Panc1 (cell line): ENCODE results near the gene RSPRY1. TPM values are rescaled to one million over a fixed set of nuclear protein-coding genes. Genes with fewer than 3 reads are reported as not detected.

Experiments
- ATAC-seq: fragments of 200-7000 bp; cut with Tn5 transposase; 2 replicates; pipeline ENCODE4 v1.9.1; 2020; ENCODE audit warnings: mild to moderate bottlenecking, moderate library complexity
- BruUV-seq: library from RNA; stranded (reverse); fragments of 400-500 nt; replicated peaks from 2 replicates; lab custom pipeline; 2021; lab: Mats Ljungman, UMichigan
- CTCF ChIA-PET: fragments of 300-600 bp; sonication (Branson Sonifier 250); formaldehyde crosslinking; loops from one replicate; lab custom pipeline; 2022; ENCODE audit warnings: antibody characterized with exemption; lab: Charles Lee
- POLR2A ChIA-PET: fragments of 300-600 bp; sonication (Branson Sonifier 250); formaldehyde crosslinking; loops from one replicate; lab custom pipeline; 2022; ENCODE audit warnings: antibody characterized with exemption; lab: Charles Lee
- DNase-seq: peaks from one replicate; pipeline ENCODE4 v3.0.0-alpha.2; 2010; ENCODE audit warnings: low read depth, low spot score
- H3K27ac ChIP-seq: 2 replicates; pipeline ENCODE4 v1.5.1; 2011; ENCODE audit warnings: mild to moderate bottlenecking, low read length, inconsistent platforms
- H3K27me3 ChIP-seq: fragments of 200-500 bp; sonication (Bioruptor generic); 2 replicates; pipeline ENCODE4 v1.6.0; 2014; ENCODE audit warnings: low read length, inconsistent platforms; ENCODE audit not compliant: control insufficient read depth, insufficient read depth
- H3K36me3 ChIP-seq: fragments of 200-500 bp; sonication (Bioruptor generic); 2 replicates; pipeline ENCODE4 v1.5.1; 2014; ENCODE audit warnings: inconsistent platforms, mild to moderate bottlenecking, low read length, moderate library complexity; ENCODE audit not compliant: control insufficient read depth, insufficient read depth
- H3K4me1 ChIP-seq: 2 replicates; pipeline ENCODE4 v1.5.1; 2011; ENCODE audit warnings: inconsistent platforms, mild to moderate bottlenecking, low read length, moderate library complexity; ENCODE audit not compliant: control insufficient read depth, insufficient read depth
- H3K4me3 ChIP-seq, 2 experiments: 2 replicates each; pipeline ENCODE4 v1.5.1; 2011 to 2012; ENCODE audit warnings: low read depth in 2 of 2, low read length in 2 of 2, mild to moderate bottlenecking in 2 of 2, inconsistent platforms in 1 of 2, moderate library complexity in 1 of 2
- H3K9me3 ChIP-seq: fragments of 200-500 bp; sonication (Bioruptor generic); 2 replicates; pipeline ENCODE4 v1.5.1; 2014; ENCODE audit warnings: low read depth, mild to moderate bottlenecking, inconsistent platforms, low read length, moderate library complexity; ENCODE audit not compliant: control insufficient read depth, insufficient read depth
- POLR2AphosphoS5 ChIP-seq: IDR thresholded peaks from 2 replicates; pipeline ENCODE4 v1.6.1; 2012; ENCODE audit warnings: mild to moderate bottlenecking, low read depth, low read length, moderate library complexity
- SIN3A ChIP-seq: IDR thresholded peaks from 2 replicates; pipeline ENCODE4 v1.6.1; 2012; ENCODE audit warnings: low read depth, mild to moderate bottlenecking, low read length, moderate library complexity, borderline replicate concordance; ENCODE audit not compliant: insufficient read depth
- TCF7L2 ChIP-seq: IDR thresholded peaks from 2 replicates; pipeline ENCODE4 v1.6.1; 2011; ENCODE audit warnings: mild to moderate bottlenecking, low read depth, low read length, inconsistent platforms
- in situ Hi-C: cut with HindIII; loops from 2 replicates; pipeline ENCODE4 v1.10.0; 2016; ENCODE audit warnings: low sequenced_read_pairs, low pct_unique_long_range_greater_than_20kb
- intact Hi-C: fragments of 100-400 bp; cut with micrococcal nuclease; formaldehyde crosslinking; loops from one replicate; pipeline ENCODE4 v1.10.0; 2022; ENCODE audit not compliant: unreplicated experiment
- total RNA-seq: library from RNA; stranded (reverse); gene quantifications from one replicate; pipeline ENCODE4 v1.2.1, GENCODE V29; 2021; ENCODE audit not compliant: unreplicated experiment
- TF ChIP-seq, protein P1 (sequence below), 2 experiments: IDR thresholded peaks; 2 replicates each; pipeline ENCODE4 v1.6.1; 2011 to 2012; ENCODE audit warnings: low read depth in 2 of 2, control low read depth in 1 of 2, low read length in 1 of 2, mild to moderate bottlenecking in 1 of 2, moderate library complexity in 1 of 2; ENCODE audit not compliant: insufficient read depth in 1 of 2
- TF ChIP-seq, protein P2 (sequence below): fragments of 450-650 bp; IDR thresholded peaks from 2 replicates; pipeline ENCODE4 v1.5.1; 2017; ENCODE audit warnings: mild to moderate bottlenecking

Gene RSPRY1
- total RNA-seq, 1 experiment from 2014 or later: 29.4 TPM

DNA sequence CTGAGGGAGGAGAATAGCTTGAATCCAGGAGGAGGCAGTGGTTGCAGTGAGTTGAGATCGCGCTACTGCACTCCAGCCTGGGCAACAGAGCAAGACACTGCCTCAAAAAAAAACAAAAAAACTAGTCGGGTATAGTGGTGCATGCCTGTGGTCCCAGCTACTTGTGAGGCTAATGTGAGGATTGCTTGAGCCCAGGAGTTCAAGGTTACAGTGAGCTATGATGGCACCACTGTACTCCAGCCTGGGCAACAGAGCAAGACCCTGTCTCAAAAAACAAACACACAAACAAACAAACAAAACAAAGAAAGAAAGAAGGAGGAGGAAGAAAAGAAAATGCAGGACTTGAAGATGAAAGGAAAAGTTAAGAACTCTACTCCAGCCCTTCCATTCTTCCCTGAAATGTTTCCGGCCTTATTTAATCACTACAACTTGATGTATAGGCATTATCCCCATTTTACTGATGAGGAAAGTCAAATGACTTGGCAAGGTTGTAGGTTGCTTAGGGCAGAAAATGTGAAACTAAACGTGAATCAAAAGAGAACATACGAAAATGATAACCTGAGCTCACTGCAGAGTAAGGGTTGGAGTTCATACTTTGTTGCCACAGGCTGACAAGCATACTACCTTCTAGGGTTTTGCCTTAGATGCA, 30.3 kb upstream of the RSPRY1 start:
- ChIA-PET CTCF (no interaction called here), POLR2A (no interaction called here)

DNA sequence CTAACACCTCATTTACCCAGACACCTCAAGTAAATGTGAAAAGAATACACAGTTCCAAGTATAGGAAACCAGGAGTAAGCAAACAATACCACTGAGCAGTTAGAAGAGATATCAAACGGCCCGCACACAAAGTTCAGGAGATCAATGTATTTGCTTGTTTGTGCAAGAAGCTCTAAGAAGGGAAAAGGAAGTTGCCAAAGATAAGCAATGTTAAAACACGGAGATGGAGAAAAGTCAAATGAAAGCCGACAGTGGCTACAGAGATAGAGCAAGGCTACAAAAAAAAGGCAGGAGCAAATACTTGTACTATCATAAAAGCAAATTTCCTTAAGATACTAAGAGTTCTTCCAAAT, 29.8 kb upstream of the RSPRY1 start:
- in situ Hi-C loops: no loop called here
- CTCF ChIA-PET: no interaction called here
- DNase-seq: no peak

More for the DNA sequence above, 30.3 kb upstream of the RSPRY1 start:
- H3K27me3 ChIP-seq: no peaks in the 10 kb centered on the region
- BruUV-seq: no TSS peak
- DNase-seq (no peak), ATAC-seq (no peak)
- H3K4me1 ChIP-seq: no peaks in the 10 kb centered on the region
- intact Hi-C loops (no loop called here), in situ Hi-C loops (no loop called here)
- TF ChIP-seq, protein P1, sequence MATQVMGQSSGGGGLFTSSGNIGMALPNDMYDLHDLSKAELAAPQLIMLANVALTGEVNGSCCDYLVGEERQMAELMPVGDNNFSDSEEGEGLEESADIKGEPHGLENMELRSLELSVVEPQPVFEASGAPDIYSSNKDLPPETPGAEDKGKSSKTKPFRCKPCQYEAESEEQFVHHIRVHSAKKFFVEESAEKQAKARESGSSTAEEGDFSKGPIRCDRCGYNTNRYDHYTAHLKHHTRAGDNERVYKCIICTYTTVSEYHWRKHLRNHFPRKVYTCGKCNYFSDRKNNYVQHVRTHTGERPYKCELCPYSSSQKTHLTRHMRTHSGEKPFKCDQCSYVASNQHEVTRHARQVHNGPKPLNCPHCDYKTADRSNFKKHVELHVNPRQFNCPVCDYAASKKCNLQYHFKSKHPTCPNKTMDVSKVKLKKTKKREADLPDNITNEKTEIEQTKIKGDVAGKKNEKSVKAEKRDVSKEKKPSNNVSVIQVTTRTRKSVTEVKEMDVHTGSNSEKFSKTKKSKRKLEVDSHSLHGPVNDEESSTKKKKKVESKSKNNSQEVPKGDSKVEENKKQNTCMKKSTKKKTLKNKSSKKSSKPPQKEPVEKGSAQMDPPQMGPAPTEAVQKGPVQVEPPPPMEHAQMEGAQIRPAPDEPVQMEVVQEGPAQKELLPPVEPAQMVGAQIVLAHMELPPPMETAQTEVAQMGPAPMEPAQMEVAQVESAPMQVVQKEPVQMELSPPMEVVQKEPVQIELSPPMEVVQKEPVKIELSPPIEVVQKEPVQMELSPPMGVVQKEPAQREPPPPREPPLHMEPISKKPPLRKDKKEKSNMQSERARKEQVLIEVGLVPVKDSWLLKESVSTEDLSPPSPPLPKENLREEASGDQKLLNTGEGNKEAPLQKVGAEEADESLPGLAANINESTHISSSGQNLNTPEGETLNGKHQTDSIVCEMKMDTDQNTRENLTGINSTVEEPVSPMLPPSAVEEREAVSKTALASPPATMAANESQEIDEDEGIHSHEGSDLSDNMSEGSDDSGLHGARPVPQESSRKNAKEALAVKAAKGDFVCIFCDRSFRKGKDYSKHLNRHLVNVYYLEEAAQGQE (IDR thresholded peaks at IDR 0.05; ENCODE audit: insufficient read depth in 1 of 2, low read depth in 2 of 2, low read length in 1 of 2): no peak
- TF ChIP-seq SIN3A (no peak), TCF7L2 (no peak), POLR2AphosphoS5 (no peak)
- TF ChIP-seq, protein P2, sequence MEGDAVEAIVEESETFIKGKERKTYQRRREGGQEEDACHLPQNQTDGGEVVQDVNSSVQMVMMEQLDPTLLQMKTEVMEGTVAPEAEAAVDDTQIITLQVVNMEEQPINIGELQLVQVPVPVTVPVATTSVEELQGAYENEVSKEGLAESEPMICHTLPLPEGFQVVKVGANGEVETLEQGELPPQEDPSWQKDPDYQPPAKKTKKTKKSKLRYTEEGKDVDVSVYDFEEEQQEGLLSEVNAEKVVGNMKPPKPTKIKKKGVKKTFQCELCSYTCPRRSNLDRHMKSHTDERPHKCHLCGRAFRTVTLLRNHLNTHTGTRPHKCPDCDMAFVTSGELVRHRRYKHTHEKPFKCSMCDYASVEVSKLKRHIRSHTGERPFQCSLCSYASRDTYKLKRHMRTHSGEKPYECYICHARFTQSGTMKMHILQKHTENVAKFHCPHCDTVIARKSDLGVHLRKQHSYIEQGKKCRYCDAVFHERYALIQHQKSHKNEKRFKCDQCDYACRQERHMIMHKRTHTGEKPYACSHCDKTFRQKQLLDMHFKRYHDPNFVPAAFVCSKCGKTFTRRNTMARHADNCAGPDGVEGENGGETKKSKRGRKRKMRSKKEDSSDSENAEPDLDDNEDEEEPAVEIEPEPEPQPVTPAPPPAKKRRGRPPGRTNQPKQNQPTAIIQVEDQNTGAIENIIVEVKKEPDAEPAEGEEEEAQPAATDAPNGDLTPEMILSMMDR: no peak
- H3K9me3 ChIP-seq: no peaks in the 10 kb centered on the region
- no peak overlapping the region for H3K27ac ChIP-seq
- H3K36me3 ChIP-seq: peaks cover 9% of the 10 kb centered on the region; the same call in 1 of the 2 replicates
- no peak overlapping the region for H3K4me3 ChIP-seq

More for the DNA sequence above, 29.8 kb upstream of the RSPRY1 start:
- no TSS peak for BruUV-seq
- TF ChIP-seq, protein P2: no peak
- no peak for TF ChIP-seq TCF7L2
- TF ChIP-seq, protein P1 (IDR thresholded peaks at IDR 0.05; ENCODE audit: insufficient read depth in 1 of 2, low read depth in 2 of 2, low read length in 1 of 2): no peak
- TF ChIP-seq POLR2AphosphoS5: no peak
- no peak for TF ChIP-seq SIN3A
- Histone ChIP-seq H3K36me3 (peaks cover 9% of the 10 kb centered on the region; the same call in 1 of the 2 replicates), H3K9me3 (no peaks in the 10 kb centered on the region), H3K27ac (no peak overlapping the region), H3K4me1 (no peaks in the 10 kb centered on the region), H3K4me3 (no peak overlapping the region), H3K27me3 (no peaks in the 10 kb centered on the region)
- intact Hi-C loops: no loop called here
- POLR2A ChIA-PET: no interaction called here
- ATAC-seq: no peak
